Transverse colon (tissue), 4 donors: ENCODE measurements around the gene C5orf46. TPM values are rescaled to one million over a fixed set of nuclear protein-coding genes. Genes with fewer than 3 reads are reported as not detected.
"Not testable (repeated sequence)": the region's sequence is repeated elsewhere in the genome, so short reads cannot be mapped to it uniquely, and the experiment has no call there.

Experiments
- DNase-seq: peaks from one replicate; pipeline ENCODE4 v3.0.0-alpha.2; 2019
- H3K27ac ChIP-seq, 4 donors: fragments of 200-600 bp; sonication (generic); 2 replicates each; pipeline ENCODE4 v1.5.1; 2016 to 2018; ENCODE audit warnings: inconsistent platforms in 4 of 4
- H3K27me3 ChIP-seq: fragments of 200-600 bp; sonication (generic); 2 replicates; pipeline ENCODE4 v1.5.1; 2017; ENCODE audit warnings: inconsistent platforms
- H3K36me3 ChIP-seq, 4 donors: fragments of 200-600 bp; sonication (generic); 2 replicates each; pipeline ENCODE4 v1.5.1; 2017 to 2019; ENCODE audit warnings: inconsistent platforms in 4 of 4
- H3K4me1 ChIP-seq, 4 donors: fragments of 200-600 bp; sonication (generic); 2 replicates each; pipeline ENCODE4 v1.5.1; 2017 to 2020; ENCODE audit warnings: inconsistent platforms in 4 of 4
- H3K4me3 ChIP-seq, 4 donors: fragments of 200-600 bp; sonication (generic); 1 replicate in 1 of 4; 2 replicates in 3 of 4; pipeline versions ENCODE4 v1.5.1 to v1.6.1; 2017 to 2019; ENCODE audit warnings: inconsistent platforms in 4 of 4
- H3K9me3 ChIP-seq, 2 donors: fragments of 200-600 bp; sonication (generic); 2 replicates each; pipeline ENCODE4 v1.5.1; 2017 to 2019; ENCODE audit warnings: inconsistent platforms in 2 of 2
- CTCF ChIP-seq, 5 experiments: fragments of 200-600 bp in 3 of 5; fragments of 450-650 bp in 2 of 5; sonication (generic) in 3 of 5; IDR thresholded peaks; 1 replicate in 2 of 5; 2 replicates in 3 of 5; pipeline ENCODE4 v1.5.1; 2016 to 2017; ENCODE audit warnings: antibody characterized with exemption in 5 of 5, inconsistent platforms in 3 of 5, mild to moderate bottlenecking in 2 of 5, moderate library complexity in 1 of 5
- EP300 ChIP-seq: sonication (generic); formaldehyde crosslinking; IDR thresholded peaks from one replicate; pipeline ENCODE4 v1.6.1; 2017; ENCODE audit warnings: antibody characterized with exemption, low read depth
- POLR2A ChIP-seq: fragments of 450-650 bp; IDR thresholded peaks from one replicate; pipeline ENCODE4 v1.6.1; 2016; ENCODE audit warnings: antibody characterized with exemption, mild to moderate bottlenecking, moderate library complexity
- POLR2AphosphoS5 ChIP-seq, 3 donors: sonication (generic); formaldehyde crosslinking; IDR thresholded peaks; one replicate each; pipeline ENCODE4 v1.6.1; 2016; ENCODE audit warnings: antibody characterized with exemption in 3 of 3
- WGBS, 2 donors: methylation state at CpG; one replicate each; pipeline ENCODE4 v1.1.5; 2018; ENCODE audit warnings: low coverage in 1 of 2; 5-methylcytosine and 5-hydroxymethylcytosine counted together
- in situ Hi-C, 4 donors: fragments of 200-750 bp; cut with MboI; loops; one replicate each; pipeline versions ENCODE4 v1.15.0 to v1.15.1; 2017; ENCODE audit warnings: low sequenced_read_pairs in 3 of 4, low pct_ligation_motif_present in 1 of 4, low pct_unique_long_range_greater_than_20kb in 1 of 4
- intact Hi-C: fragments of 100-400 bp; cut with DNase I; formaldehyde crosslinking; loops from one replicate; pipeline ENCODE4 v1.15.1; 2023; ENCODE audit warnings: low total_unique reads
- total RNA-seq, 4 donors: library from RNA; depleted of rRNA; stranded (reverse); fragments of >200 nt; gene quantifications; one replicate each; pipeline ENCODE4 v1.1.0, GENCODE V29; 2016

C5orf46 gene
- total RNA-seq, 4 donors from 2014 or later, result not detected

GRCh38 chr5:147871980-147872549, 34.3 kb downstream of the C5orf46 start:
- H3K36me3 ChIP-seq, intact Hi-C loops, H3K4me3 ChIP-seq, H3K4me1 ChIP-seq, H3K9me3 ChIP-seq, DNase-seq, H3K27me3 ChIP-seq, H3K27ac ChIP-seq: not testable (repeated sequence)
- 95% methylated on average over 18 of the region's 18 CpGs; no CpG with 5 or more reads in 1 of the 2 donors for WGBS, 2 donors
- in situ Hi-C loops, result loop anchor here in 2 of 4 donors (25.0 kb wide), 1 partner anchor 240 kb away; no protein-coding TSS in a partner anchor

DNA sequence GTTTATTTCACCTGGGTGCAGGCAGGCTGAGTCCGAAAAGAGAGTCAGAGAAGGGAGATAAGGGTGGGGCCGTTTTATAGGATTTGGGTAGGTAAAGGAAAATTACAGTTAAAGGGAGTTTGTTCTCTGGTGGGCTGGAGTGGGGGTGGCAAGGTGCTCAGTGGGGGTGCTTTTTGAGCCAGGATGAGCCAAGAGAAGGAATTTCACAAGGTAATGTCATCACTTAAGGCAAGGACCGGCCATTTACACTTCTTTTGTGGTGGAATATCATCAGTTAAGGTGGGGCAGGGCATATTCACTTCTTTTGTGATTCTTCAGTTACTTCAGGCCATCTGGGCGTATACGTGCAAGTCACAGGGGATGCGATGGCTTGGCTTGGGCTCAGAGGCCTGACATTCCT, 36.4 kb downstream of the C5orf46 start:
- H3K27me3 ChIP-seq, H3K27ac ChIP-seq, H3K4me1 ChIP-seq, H3K36me3 ChIP-seq, intact Hi-C loops, DNase-seq, H3K9me3 ChIP-seq, H3K4me3 ChIP-seq: not testable (repeated sequence)
- WGBS, 2 donors, result 69 to 76% methylated on average over 5 to 6 of the region's 6 CpGs
- in situ Hi-C loops, result loop anchor here in 2 of 4 donors (25.0 kb wide), 1 partner anchor 242 kb away; no protein-coding TSS in a partner anchor

- Histone ChIP-seq H3K9me3 (no peaks in the 10 kb centered on the region), H3K4me3 (no peak overlapping the region), H3K4me1 (peaks cover 0 to 2% (median under 1%) of the 10 kb centered on the region in 4 donors), H3K27ac (no peak overlapping the region), H3K36me3 (no peaks in the 10 kb centered on the region), H3K27me3 (no peaks in the 10 kb centered on the region)
- no peak for DNase-seq
- in situ Hi-C loops, result loop anchor here in 2 of 4 donors (25.0 kb wide), 1 partner anchor 243 kb away; no protein-coding TSS in a partner anchor
- 0 to 66% methylated on average over 1 to 4 of the region's 4 CpGs for WGBS, 2 donors
- no peak for TF ChIP-seq POLR2AphosphoS5 (IDR thresholded peaks at IDR 0.05)
- no peak for TF ChIP-seq CTCF (IDR thresholded peaks at IDR 0.05)
- TF ChIP-seq EP300, result no peak
- no peak for TF ChIP-seq POLR2A
- intact Hi-C loops, result no loop called here
Measured at GRCh38 chr5:147869112-147869511, 37.2 kb downstream of the C5orf46 start.

DNA sequence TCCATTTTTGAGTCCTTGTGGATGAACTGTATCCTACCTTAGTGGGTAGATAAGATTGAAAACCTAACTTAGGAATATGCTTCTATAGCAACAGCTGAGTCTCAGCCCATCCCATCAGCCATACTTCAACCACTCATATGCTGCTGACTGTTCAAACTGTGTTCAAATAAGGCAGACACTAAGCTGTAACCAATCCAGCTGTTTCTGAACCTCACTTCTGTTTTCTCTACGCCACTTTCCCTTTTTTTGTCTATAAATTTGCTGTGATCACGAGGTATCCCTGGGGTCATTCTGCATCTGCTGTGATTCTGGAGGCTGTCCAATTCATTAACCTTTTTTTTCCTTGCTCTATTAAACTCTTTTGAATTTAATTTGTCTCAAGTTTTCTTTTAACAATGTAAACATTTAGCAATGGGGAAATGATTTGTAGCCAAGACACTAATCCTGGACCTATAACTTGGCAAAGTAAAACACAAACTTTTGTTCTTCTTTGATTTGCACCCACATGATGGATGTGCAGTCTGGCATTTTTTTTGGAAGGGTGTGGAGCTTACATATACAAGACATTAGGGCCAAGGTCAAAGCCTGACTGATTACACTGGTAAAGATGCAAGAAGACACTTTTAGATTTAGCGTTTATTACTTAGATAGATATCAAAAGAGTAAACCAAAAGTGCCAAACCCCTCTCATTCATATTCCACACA, 42.7 kb downstream of the C5orf46 start:
- DNase-seq, result no peak
- WGBS, 2 donors, result 22 to 32% methylated on average over 3 of the region's 3 CpGs
- Histone ChIP-seq H3K27me3 (no peaks in the 10 kb centered on the region), H3K27ac (no peak overlapping the region), H3K4me3 (no peak overlapping the region), H3K4me1 (peaks cover 0 to 17% (median 7%) of the 10 kb centered on the region in 4 donors), H3K36me3 (no peaks in the 10 kb centered on the region), H3K9me3 (no peaks in the 10 kb centered on the region)
- intact Hi-C loops (no loop called here), in situ Hi-C loops (loop anchor here in 2 of 4 donors (25.0 kb wide), 1 partner anchor 249 kb away; no protein-coding TSS in a partner anchor)
- no peak for TF ChIP-seq EP300
- no peak for TF ChIP-seq POLR2A
- no peak for TF ChIP-seq CTCF (IDR thresholded peaks at IDR 0.05)
- no peak for TF ChIP-seq POLR2AphosphoS5 (IDR thresholded peaks at IDR 0.05)

- in situ Hi-C loops (loop anchor here in 2 of 4 donors (25.0 kb wide), 1 partner anchor 252 kb away; no protein-coding TSS in a partner anchor), intact Hi-C loops (no loop called here)
- Histone ChIP-seq H3K36me3 (no peaks in the 10 kb centered on the region), H3K27me3 (no peaks in the 10 kb centered on the region), H3K9me3 (no peaks in the 10 kb centered on the region), H3K27ac (no peak overlapping the region), H3K4me1 (peaks cover 0 to 17% (median 8%) of the 10 kb centered on the region in 4 donors), H3K4me3 (no peak overlapping the region)
- TF ChIP-seq EP300 (no peak), CTCF (IDR thresholded peaks at IDR 0.05) (no peak), POLR2AphosphoS5 (IDR thresholded peaks at IDR 0.05) (no peak), POLR2A (no peak)
- peak; percentile 11 for DNase-seq
- WGBS, 2 donors, result 17 to 50% methylated on average over 1 of the region's 1 CpG
Measured at GRCh38 chr5:147860641-147861025, 45.7 kb downstream of the C5orf46 start.
